ENCODE measurements around the gene ZNF592. TPM values are rescaled to one million over a fixed set of nuclear protein-coding genes. Genes with fewer than 3 reads are reported as not detected.
A peak's percentile ranks its signal among the peaks of the same experiment; 100 is the strongest.

Gene ZNF592
- total RNA-seq = 10 to 100 TPM; 39.6 to 40.7 TPM
- polyA plus RNA-seq = 1 to 10 TPM; 3.2 to 9.4 (median 4.1) TPM
- 36.2 to 79.7 (median 63.3) reads per million in 6 experiments for total RNA-seq

- peak within 1 kb of the TSS; percentile 98 to 100 (median 99) for H3K27ac Mint-ChIP-seq
- ATAC-seq (peak; percentile 67 to 68), DNase-seq (peak; percentile 68 to 87 (median 82))
- peak within 1 kb of the TSS; percentile 93 to 100 (median 98) for H3K4me3 Mint-ChIP-seq
- no peaks in the 10 kb centered on the region for H3K27me3 Mint-ChIP-seq
- H3K9me3 Mint-ChIP-seq = no peaks in the 10 kb centered on the region
- H3K4me1 Mint-ChIP-seq = peaks cover 49 to 74% (median 71%) of the 10 kb centered on the region in 4 donors
- H3K36me3 Mint-ChIP-seq = peaks cover 0 to 7% (median 0%) of the 10 kb centered on the region in 3 donors
- POLR2A ChIA-PET = interaction anchor here (0.6 to 11.5 kb wide), 17 partner anchors 13 to 161 kb away, joined by 3 to 434 read pairs (median 5); partner anchors contain the start of genes NMB, SEC11A, WDR73 and ZSCAN2
These were observed at the start of gene ZNF592 for GRCh38 chr15:84748274-84749110. TSS of gene ZNF592 (plus strand) at chr15:84748592. CDS start at chr15:84782676, 34,084 bp downstream.

- H3K4me3 Mint-ChIP-seq = peak overlapping the region in 5 of 10 donors; percentile 21 to 44 (median 39)
- peak overlapping the region in 7 of 10 donors; percentile 6 to 61 (median 24) for H3K27ac Mint-ChIP-seq
- no peaks in the 10 kb centered on the region for H3K9me3 Mint-ChIP-seq
- H3K27me3 Mint-ChIP-seq = no peaks in the 10 kb centered on the region
- peaks cover 0 to 19% (median 0%) of the 10 kb centered on the region in 3 donors for H3K36me3 Mint-ChIP-seq
- DNase-seq (no peak), ATAC-seq (no peak)
- POLR2A ChIA-PET = interaction anchor here (0.6 kb wide), 1 partner anchor 36 kb away, joined by 5 read pairs; no protein-coding TSS in a partner anchor
- peaks cover 21 to 74% (median 69%) of the 10 kb centered on the region in 4 donors for H3K4me1 Mint-ChIP-seq
These were observed 48.7 kb upstream of the ZNF592 start for GRCh38 chr15:84699538-84700191.

- Mint-ChIP-seq H3K36me3 (peaks cover 0 to 27% (median 0%) of the 10 kb centered on the region in 3 donors), H3K27me3 (no peaks in the 10 kb centered on the region), H3K9me3 (no peaks in the 10 kb centered on the region), H3K27ac (peak overlapping the region in 8 of 10 donors; percentile 0 to 56 (median 18)), H3K4me3 (peak overlapping the region in 1 of 10 donors; percentile 16), H3K4me1 (peaks cover 22 to 73% (median 70%) of the 10 kb centered on the region in 4 donors)
- POLR2A ChIA-PET = interaction anchor here (0.6 to 1.1 kb wide), 3 partner anchors 13 to 46 kb away, joined by 3 to 4 read pairs (median 3); partner anchors contain the start of gene SEC11A
- DNase-seq = no peak
- no peak for ATAC-seq
These were observed 45.4 kb upstream of the ZNF592 start for GRCh38 chr15:84702961-84703482.

DNA sequence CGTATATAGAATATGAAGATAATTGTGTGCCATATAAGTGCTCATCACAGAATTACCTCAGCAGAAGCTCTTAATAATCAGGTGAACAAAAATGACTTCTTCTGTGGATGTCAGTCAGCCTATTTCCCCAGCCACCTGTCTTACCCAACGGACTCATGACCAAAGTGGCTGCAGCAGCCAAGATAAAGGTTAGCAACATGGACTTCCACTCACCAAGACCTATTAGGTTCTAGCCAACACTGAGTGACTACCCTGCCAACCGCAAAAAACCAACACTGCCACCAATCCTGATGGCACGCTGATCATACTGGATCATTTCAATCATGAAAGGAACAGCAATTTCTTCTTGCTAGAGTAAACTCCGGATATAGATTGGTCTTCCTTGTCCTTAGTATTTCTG is 44.6 kb upstream of the ZNF592 start:
- Mint-ChIP-seq H3K4me1 (peaks cover 24 to 73% (median 70%) of the 10 kb centered on the region in 4 donors), H3K27me3 (no peaks in the 10 kb centered on the region), H3K9me3 (no peaks in the 10 kb centered on the region), H3K36me3 (peaks cover 0 to 35% (median 0%) of the 10 kb centered on the region in 3 donors), H3K4me3 (no peak overlapping the region), H3K27ac (peak overlapping the region in 5 of 10 donors; percentile 19 to 76 (median 30))
- ATAC-seq (no peak), DNase-seq (no peak)
- POLR2A ChIA-PET = interaction anchor here (1.1 kb wide), 1 partner anchor 12 kb away, joined by 4 read pairs; the partner anchor contains the start of gene SEC11A

- H3K9me3 Mint-ChIP-seq = no peaks in the 10 kb centered on the region
- peak overlapping the region in 5 of 10 donors; percentile 1 to 100 (median 68) for H3K27ac Mint-ChIP-seq
- H3K4me1 Mint-ChIP-seq = peaks cover 14 to 60% (median 45%) of the 10 kb centered on the region in 4 donors
- no peaks in the 10 kb centered on the region for H3K27me3 Mint-ChIP-seq
- POLR2A ChIA-PET = interaction anchor here (0.5 to 15.6 kb wide), 11 partner anchors 12 to 998 kb away, joined by 3 to 434 read pairs (median 4); partner anchors contain the start of genes NMB, WDR73 and ZNF592
- no peak for DNase-seq
- peak overlapping the region; percentile 91 to 100 (median 94) for H3K4me3 Mint-ChIP-seq
- peaks cover 2 to 25% (median 5%) of the 10 kb centered on the region in 3 donors for H3K36me3 Mint-ChIP-seq
- ATAC-seq = no peak
These were observed 34.0 kb upstream of the ZNF592 start for GRCh38 chr15:84714372-84714771.

GRCh38 chr15:84714821-84715220 is 33.6 kb upstream of the ZNF592 start:
- no peaks in the 10 kb centered on the region for H3K27me3 Mint-ChIP-seq
- no peak for ATAC-seq
- H3K9me3 Mint-ChIP-seq = no peaks in the 10 kb centered on the region
- peaks cover 14 to 63% (median 46%) of the 10 kb centered on the region in 4 donors for H3K4me1 Mint-ChIP-seq
- H3K27ac Mint-ChIP-seq = peak overlapping the region; percentile 94 to 100 (median 97)
- peaks cover 2 to 22% (median 5%) of the 10 kb centered on the region in 3 donors for H3K36me3 Mint-ChIP-seq
- POLR2A ChIA-PET = interaction anchor here (0.7 to 15.6 kb wide), 7 partner anchors 11 to 143 kb away, joined by 3 to 434 read pairs (median 71); partner anchors contain the start of genes NMB, WDR73 and ZNF592
- H3K4me3 Mint-ChIP-seq = peak overlapping the region; percentile 91 to 100 (median 94)
- no peak for DNase-seq

DNA sequence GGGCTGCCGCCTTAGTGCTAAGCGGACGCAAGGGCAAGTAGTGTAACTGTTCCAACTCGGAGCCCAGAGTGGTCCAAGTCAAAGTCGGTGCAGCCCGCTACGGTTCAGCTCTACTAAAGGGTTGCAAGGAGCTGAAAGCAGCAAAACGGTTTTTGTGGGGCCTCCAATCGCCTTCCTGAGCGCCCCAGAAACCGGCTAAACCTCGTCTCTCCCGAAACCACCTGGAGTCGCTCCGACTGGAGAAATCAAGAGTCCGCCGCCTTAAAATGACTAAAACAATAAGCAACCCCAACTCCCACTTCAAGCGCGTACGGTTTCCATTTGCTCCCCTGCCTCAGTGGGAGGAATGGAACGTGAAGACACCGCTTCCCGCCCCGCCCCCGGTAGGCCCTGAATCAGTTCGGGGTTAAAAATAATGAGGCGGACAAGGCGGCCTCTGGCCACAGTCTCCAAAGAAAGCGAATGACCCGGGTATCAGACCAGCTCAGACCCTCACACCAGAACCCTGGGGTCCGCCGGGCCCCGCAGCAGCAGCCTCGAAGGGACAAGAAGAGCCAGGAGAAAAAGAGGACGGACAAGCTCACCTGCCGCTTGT is 32.9 kb upstream of the ZNF592 start:
- H3K36me3 Mint-ChIP-seq = peaks cover 2 to 18% (median 5%) of the 10 kb centered on the region in 3 donors
- peak overlapping the region; percentile 91 to 100 (median 94) for H3K4me3 Mint-ChIP-seq
- peaks cover 14 to 68% (median 46%) of the 10 kb centered on the region in 4 donors for H3K4me1 Mint-ChIP-seq
- H3K27ac Mint-ChIP-seq = peak overlapping the region; percentile 94 to 100 (median 97)
- ATAC-seq = peak in 1 of 2 donors; percentile 9
- no peaks in the 10 kb centered on the region for H3K9me3 Mint-ChIP-seq
- peak in 4 of 10 donors; percentile 4 to 19 (median 6) for DNase-seq
- no peaks in the 10 kb centered on the region for H3K27me3 Mint-ChIP-seq
- POLR2A ChIA-PET = interaction anchor here (0.6 to 15.6 kb wide), 16 partner anchors 9 to 983 kb away, joined by 3 to 434 read pairs (median 6); partner anchors contain the start of genes NMB, WDR73, ZNF592 and ZSCAN2

DNA sequence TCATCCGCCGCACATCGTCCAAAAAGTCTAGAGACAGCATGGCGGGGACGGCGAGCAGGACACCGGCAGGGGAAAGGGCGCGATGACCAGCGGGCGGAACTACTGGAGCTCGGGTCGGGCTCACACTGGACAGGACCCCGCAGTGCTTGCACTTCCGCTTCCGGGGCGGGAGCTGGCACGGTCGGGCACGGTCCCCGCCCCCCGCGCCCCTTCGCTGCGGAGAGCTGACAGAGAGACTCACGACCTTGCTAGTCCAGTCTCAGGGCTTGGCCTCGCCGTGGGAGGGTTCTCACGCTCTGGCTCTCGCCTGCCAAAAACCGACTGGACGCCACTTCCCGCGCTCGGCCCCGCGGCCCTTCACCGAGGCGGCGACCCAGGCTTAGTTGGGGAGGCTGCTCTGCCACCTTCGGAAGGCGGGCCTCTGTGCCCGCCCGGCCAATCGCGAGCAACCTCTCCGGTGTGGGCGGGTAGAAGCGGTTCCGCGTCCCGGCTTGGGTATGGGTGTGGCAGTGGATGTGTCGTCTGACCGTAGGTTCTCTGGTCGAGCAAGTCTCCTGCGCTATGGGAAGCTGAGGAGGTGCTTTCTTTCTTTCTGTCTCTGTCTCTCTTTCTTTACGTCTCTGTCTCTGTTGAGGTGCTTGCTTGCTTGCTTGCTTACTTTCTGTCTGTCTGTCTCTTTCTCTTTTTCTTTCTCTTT is 32.2 kb upstream of the ZNF592 start, which contains the start of gene SEC11A:
Gene SEC11A, minus strand, starts transcription at position 104 of the 697 bp plus-strand sequence. Its CDS starts 64 bp downstream, at position 40.
- H3K36me3 Mint-ChIP-seq = peaks cover 2 to 13% (median 5%) of the 10 kb centered on the region in 3 donors
- DNase-seq = peak; percentile 84 to 98 (median 88)
- H3K27me3 Mint-ChIP-seq = no peaks in the 10 kb centered on the region
- H3K4me3 Mint-ChIP-seq = peak within 1 kb of the TSS; percentile 91 to 100 (median 94)
- peak; percentile 95 for ATAC-seq
- H3K27ac Mint-ChIP-seq = peak within 1 kb of the TSS; percentile 94 to 100 (median 97)
- H3K4me1 Mint-ChIP-seq = peaks cover 17 to 72% (median 50%) of the 10 kb centered on the region in 4 donors
- POLR2A ChIA-PET = interaction anchor here (0.5 to 15.6 kb wide), 18 partner anchors 9 to 983 kb away, joined by 3 to 434 read pairs (median 6); partner anchors contain the start of genes NMB, WDR73, ZNF592 and ZSCAN2
- no peaks in the 10 kb centered on the region for H3K9me3 Mint-ChIP-seq

DNA sequence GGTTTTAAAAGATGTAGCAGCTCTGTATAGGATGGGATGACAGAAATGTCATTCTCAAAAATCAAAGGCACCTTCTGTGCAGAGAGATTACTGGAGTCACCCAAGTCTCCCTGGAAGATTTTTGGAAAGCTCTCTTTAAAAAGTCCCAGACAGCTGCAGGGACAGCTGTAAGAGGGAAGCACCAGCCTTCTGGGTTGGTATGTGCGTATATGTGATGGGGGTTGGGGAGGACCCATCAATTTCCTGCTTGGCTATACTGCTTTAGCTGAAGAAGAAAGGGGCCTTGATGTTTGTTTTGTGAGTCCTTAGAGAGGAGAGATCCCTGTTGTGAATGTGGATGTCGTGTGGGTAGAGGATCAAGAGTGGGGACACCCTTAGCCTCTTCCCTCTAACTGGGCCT is 27.0 kb upstream of the ZNF592 start:
- peak; percentile 58 to 76 for ATAC-seq

DNA sequence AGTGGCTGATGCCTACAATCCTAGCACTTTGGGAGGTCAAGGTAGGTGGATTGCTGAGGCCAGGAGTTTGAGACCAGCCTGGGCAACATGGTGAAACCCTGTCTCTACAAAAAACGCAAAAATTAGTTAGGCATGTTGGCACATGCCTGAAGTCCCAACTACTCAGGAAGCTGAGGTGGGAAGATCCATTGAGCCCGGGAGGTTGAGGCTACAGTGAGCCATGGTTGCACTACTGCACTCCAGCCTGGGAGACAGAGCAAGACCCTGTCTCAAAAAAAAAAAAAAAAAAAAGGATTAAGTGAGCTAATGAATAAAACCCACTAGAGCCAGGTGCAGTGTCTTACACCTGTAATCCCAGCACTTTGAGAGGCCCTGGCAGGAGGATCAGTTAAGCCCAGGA is 25.8 kb upstream of the ZNF592 start:
- H3K27ac Mint-ChIP-seq = peak overlapping the region in 9 of 10 donors; percentile 52 to 98 (median 85)
- H3K4me1 Mint-ChIP-seq = peaks cover 27 to 76% (median 53%) of the 10 kb centered on the region in 4 donors
- peak overlapping the region in 1 of 10 donors; percentile 64 for H3K4me3 Mint-ChIP-seq
- ATAC-seq = no peak
- H3K27me3 Mint-ChIP-seq = no peaks in the 10 kb centered on the region
- no peak for DNase-seq
- no peaks in the 10 kb centered on the region for H3K9me3 Mint-ChIP-seq
- POLR2A ChIA-PET = interaction anchor here (0.8 to 15.6 kb wide), 4 partner anchors 11 to 93 kb away, joined by 5 to 434 read pairs (median 198); partner anchors contain the start of genes WDR73 and ZNF592
- no peaks in the 10 kb centered on the region for H3K36me3 Mint-ChIP-seq

More for the DNA sequence above, 27.0 kb upstream of the ZNF592 start:
- H3K27me3 Mint-ChIP-seq = no peaks in the 10 kb centered on the region
- peak overlapping the region in 9 of 10 donors; percentile 40 to 80 (median 64) for H3K4me3 Mint-ChIP-seq
- peak in 6 of 10 donors; percentile 22 to 61 (median 30) for DNase-seq
- POLR2A ChIA-PET = interaction anchor here (0.5 to 15.6 kb wide), 7 partner anchors 10 to 88 kb away, joined by 3 to 434 read pairs (median 6); partner anchors contain the start of genes WDR73 and ZNF592
- H3K27ac Mint-ChIP-seq = peak overlapping the region; percentile 79 to 98 (median 94)
- H3K36me3 Mint-ChIP-seq = peaks cover 0 to 4% (median 0%) of the 10 kb centered on the region in 3 donors
- no peaks in the 10 kb centered on the region for H3K9me3 Mint-ChIP-seq
- H3K4me1 Mint-ChIP-seq = peaks cover 25 to 79% (median 56%) of the 10 kb centered on the region in 4 donors
